GM18498 (cell line): ENCODE measurements around the gene HOMER2.

Experiments used
- ATAC-seq: cut with Tn5 transposase; IDR thresholded peaks from one replicate; pipeline ENCODE4 v1.9.1; 2021; ENCODE audit warnings: mild to moderate bottlenecking, moderate library complexity; ENCODE audit not compliant: unreplicated experiment

HOMER2 gene

GRCh38 chr15:82933576-82933975 is 18.9 kb downstream of the HOMER2 start:
- ATAC-seq, result no peak

- no peak for ATAC-seq
These were observed 21.3 kb downstream of the HOMER2 start for GRCh38 chr15:82931221-82931620.

GRCh38 chr15:82930461-82930860 is 22.1 kb downstream of the HOMER2 start:
- ATAC-seq, result no peak

- ATAC-seq, result no peak
These were observed 23.8 kb downstream of the HOMER2 start for GRCh38 chr15:82928711-82929110.

- no peak for ATAC-seq
These were observed 28.8 kb downstream of the HOMER2 start for GRCh38 chr15:82923744-82924143.

DNA sequence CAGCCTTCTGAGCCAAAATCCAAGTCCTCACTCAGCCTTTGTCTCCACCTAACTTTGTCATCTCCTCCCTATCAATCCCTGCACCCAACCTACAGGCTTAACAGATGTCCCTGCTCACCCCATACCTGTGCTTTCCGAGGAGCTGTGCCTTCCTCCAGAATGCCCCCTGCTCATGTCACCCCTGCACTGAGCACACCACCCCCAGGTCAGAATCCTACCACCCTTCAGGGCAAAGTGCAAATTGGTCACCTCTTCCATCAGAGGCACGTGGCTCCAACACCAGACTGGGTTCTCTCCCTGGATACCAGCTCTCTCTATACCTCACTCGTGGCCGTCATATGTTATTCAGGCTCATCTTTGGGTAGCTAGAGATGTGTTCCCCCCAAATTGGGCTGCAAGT is 29.8 kb downstream of the HOMER2 start:
- ATAC-seq, result no peak

GRCh38 chr15:82921939-82922338 is 30.6 kb downstream of the HOMER2 start:
- no peak for ATAC-seq

- ATAC-seq, result no peak
These were observed 31.3 kb downstream of the HOMER2 start for GRCh38 chr15:82921242-82921641.

GRCh38 chr15:82919231-82919886 is 33.2 kb downstream of the HOMER2 start:
- ATAC-seq, result no peak

DNA sequence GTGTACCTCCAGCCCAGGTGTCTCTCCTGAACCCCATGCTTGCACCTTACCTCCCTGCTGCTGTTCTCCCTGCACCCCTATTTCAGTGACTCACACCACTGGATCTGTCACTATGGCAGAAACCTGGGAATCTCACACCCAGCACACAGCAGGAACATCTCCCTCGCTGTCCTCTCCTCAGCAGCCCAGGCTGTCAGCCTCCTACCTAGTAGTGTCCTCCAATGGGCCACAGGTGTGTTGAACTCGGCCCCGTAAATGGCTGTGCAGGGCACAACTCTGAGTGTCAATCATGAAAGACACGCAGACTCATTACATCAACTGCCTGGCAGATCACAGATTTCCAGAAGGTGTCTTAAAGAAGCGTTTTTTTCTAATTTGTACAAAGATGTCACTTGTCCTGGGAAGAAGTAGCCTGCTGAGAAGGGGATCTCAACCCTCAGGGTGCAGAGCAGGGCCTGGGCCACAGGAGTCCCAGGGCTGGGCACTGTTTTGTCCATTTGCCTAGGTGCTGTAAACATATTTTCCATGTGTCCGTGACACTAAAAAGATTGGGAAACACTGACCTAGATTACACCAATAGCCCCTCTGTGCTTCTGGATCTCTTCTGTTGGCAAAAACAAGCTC is 33.8 kb downstream of the HOMER2 start:
- no peak for ATAC-seq

GRCh38 chr15:82918162-82918561 is 34.4 kb downstream of the HOMER2 start:
- no peak for ATAC-seq

DNA sequence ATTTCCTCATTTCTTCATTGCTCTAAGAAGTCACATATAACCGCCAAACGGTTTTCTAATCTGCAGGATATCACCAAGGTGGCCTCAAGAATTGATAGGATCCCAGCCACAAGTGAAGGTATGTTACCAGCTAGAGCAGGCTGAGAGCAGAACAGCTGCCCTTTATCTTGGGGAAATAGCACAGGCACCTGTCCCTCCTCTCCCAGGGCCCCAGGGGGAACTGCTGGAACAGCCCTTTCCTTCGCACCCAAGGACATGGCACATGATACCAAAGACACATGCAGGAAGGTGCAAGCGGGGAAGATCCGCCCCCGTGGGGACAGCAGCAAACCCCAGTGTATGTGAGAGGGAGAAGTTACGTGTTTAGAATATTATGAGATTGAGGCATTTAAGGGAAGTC is 35.3 kb downstream of the HOMER2 start:
- ATAC-seq, result no peak

DNA sequence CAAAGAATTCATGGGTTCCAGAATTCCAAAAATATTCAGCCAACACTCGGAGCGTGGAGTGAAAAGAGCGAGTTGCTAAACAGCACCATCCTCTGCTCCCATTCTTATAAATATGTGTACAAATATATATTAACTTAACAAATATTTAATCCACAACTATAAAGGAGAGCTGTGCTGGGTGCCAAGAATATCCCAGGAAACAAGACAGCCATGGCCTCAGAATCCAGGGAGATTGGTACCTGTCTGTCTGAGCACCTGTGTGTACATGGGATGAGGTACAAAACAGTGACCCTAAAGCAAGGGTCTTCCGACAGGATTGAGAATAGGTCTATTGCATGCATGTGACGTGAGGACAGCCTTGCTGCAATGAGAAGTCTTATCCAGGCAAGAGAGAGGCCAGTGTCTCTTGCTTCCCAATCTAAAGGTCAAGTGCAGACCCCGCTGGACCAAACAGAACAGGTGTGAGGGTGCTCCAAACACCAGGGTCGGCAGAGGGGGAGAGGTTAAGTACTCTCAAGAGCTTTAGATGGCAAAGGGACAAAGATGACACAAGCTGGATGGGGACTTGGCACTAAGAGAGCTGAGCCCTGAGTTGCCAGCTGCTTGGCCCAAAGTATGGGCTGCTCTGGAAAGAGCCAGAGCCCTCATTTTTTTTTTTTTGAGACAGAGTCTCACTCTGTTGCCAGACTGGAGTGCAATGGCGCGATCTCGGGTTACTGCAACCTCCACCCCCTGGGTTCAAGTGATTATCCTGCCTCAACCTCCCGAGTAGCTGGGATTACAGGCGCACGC is 36.2 kb downstream of the HOMER2 start:
- no peak for ATAC-seq

GRCh38 chr15:82914396-82914795 is 38.1 kb downstream of the HOMER2 start:
- ATAC-seq, result no peak

DNA sequence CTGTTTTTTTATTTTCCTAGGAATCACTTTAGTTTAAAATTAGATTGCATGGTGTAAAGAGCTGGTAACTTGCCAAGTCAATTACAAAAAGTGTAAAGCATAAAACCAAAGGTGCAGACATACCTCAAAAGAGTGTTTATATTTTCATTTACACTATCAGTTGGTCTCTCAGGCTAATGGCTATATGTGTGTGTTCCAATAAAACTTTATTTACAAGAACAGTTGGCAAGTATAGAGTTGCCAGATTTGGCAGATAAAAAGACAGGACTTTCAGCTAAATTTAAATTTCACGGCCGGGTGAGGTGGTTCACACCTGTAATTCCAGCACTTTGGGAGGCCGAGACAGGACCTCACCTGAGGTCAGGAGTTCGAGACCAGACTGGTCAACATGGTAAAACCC is 41.1 kb downstream of the HOMER2 start:
- ATAC-seq, result no peak

- ATAC-seq, result no peak
These were observed 41.8 kb downstream of the HOMER2 start for GRCh38 chr15:82910721-82911120.

GRCh38 chr15:82909080-82909815 is 43.3 kb downstream of the HOMER2 start:
- no peak for ATAC-seq

DNA sequence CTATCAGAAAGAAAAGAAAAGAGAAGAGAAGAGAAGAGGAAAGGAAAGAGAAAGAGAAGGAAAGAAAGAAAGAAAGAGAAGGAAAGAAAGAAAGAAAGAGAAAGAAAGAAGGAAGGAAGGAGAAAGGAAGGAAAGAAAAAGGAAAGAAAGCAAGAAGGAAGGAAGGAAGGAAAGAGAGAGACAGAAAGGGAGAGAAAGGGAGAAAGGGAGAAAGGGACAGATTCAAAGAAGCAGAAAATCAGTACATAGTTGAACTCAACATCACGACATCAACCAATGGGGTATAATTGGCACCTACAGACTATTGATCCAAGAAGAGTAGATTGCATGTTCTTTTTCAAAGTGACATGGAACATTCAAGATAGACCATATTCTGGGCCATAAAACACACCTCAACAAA is 45.2 kb downstream of the HOMER2 start:
- ATAC-seq, result no peak

DNA sequence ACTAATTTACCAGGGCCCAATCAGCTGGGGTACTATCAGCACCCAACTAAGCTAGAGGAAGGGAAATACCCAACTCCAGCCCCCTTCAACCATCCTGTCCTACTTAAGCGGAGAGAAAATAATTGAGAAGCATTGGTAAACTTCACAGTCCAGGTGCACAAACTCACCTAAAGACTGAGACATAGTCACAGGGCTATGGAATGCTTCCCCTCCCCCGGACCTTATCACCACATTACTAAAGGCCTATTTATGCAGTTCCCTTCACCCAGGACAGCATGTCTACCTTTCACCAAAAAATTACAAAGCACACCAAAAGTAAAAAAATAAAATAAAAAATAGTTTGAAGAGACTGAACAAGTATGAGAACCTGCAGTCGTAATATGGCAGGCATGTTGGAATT is 47.9 kb downstream of the HOMER2 start:
- no peak for ATAC-seq

DNA sequence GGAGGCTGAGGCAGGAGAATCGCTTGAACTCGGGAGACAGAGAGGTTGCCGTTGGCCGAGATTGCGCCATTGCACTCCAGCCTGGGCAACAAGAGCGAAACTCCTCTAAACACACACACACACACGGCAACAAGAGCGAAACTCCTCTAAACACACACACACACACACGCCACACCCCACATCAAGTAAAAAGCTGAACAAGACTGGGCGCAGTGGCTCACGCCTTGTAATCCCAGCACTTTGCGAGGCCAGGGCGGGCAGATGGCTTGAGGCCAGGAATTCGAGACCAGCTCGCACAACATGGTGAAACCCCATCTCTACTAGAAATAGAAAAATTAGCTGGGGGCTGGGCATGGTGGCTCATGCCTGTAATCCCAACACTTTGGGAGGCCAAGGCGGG is 49.0 kb downstream of the HOMER2 start:
- ATAC-seq, result no peak

DNA sequence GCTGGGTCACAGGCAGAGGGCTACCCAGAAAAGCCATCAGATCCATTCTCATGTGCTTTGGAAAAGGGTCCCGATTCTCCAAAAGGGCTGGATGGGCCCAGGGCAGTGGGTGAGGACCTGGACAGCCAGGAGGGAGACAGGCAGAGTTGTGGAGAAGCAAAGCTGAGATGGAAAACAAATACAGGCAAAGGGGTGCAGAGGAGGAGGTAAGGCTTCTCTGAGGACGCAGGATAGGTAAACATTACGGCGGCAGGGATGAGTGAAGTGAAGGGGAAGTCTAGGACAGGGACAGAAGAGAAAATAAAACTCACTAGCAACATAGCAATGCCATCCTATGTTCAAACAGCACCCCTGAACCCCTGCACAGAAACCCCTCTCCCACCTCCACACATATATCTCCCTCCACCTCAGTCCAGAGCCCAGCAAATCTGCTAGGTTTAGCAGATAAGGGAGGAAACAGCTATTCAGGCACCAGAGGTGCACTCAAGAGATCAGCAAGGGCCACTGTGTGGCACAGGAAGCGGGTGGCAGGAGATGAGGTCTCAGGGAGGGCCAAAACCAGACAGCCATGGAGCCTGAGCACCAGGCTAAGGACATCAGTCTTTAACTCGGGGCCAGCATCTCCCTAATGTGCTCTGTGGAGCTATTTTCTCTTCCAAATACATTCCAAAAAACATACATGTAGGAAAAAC is 51.3 kb downstream of the HOMER2 start:
- no peak for ATAC-seq
